ENCODE measurements around the gene MTA1. TPM values are rescaled to one million over a fixed set of nuclear protein-coding genes. Genes with fewer than 3 reads are reported as not detected.

The MTA1 gene
- total and polyA plus RNA-seq, 10 of the 15 experiments (the other 5 are each of a cell fraction or from before 2014, with no cell fraction given), result 0.14 to 162 (median 30.6) TPM

DNA sequence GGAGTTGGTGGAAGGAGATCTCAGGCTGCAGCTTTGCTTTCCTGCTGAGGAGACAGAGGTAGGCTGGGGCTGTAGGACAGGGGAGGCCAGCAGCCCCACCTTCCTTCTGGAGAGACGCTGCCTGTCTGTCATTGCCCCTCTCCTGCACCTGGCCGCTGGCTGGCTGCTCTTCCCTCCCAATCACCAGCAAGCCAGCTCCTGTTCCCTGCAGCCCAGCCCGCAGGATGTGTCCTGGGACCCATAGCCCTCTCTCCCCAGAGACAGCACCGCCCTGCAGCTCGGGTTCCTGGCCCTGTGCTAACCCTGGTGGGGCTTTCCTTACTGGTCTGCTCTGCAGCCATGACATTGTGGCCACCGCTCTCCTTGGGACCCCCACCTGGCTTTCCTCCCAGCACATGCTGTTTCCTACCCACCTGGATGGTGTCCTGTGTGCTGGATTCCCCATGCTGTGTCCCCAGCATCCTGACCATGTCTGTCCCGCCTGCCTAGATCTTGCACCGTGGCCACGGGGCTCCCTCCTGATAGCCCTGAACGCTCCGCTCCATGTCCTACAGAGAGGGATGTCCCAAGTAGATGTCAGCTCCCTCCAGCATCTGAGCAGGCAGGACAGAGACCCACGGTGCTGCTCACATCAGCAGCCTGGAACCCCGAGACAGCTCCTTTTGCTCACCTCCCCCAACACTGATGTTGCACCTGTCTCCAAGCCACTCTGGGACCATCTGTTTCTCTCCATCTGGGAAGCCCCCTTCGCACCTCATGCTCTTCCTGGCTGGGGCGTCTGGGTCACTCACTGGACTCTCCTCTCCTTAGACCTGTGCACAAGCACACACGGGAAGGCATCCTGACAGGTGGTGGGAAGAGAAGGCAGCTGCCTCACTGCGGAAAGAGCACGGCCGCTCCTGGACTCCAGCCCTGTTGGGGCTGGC is 1.1 kb upstream of the MTA1 start:
- Histone ChIP-seq H3K4me1 (ENCODE audit: control insufficient read depth, insufficient read depth, low read length) (peaks cover 15% of the 10 kb centered on the region), H3K9me3 (replicated peaks; ENCODE audit: control insufficient read depth, insufficient read depth, low read length) (no peaks in the 10 kb centered on the region), H3K4me3 (peak overlapping the region; percentile 90), H3K79me2 (ENCODE audit: control insufficient read depth, insufficient read depth, low read length) (peaks cover 33% of the 10 kb centered on the region), H2AFZ (ENCODE audit: control insufficient read depth, low read depth, low read length) (no peak overlapping the region), H3K36me3 (ENCODE audit: control insufficient read depth in 2 of 2, insufficient read depth in 2 of 2, low read length in 1 of 2) (peaks cover 0 to 6% of the 10 kb centered on the region in 2 experiments; a peak in 1 of 4 replicates), H3K4me2 (ENCODE audit: control insufficient read depth, insufficient read depth) (peak overlapping the region; percentile 85), H3K27me3 (replicated peaks in 1 of 2; ENCODE audit: control insufficient read depth in 2 of 2, insufficient read depth in 2 of 2, low read length in 1 of 2) (no peaks in the 10 kb centered on the region), H3K9ac (ENCODE audit: control insufficient read depth, insufficient read depth, low read length) (no peak overlapping the region; the same call in 1 of the 2 replicates), H3K27ac (ENCODE audit: control insufficient read depth, insufficient read depth) (no peak overlapping the region), H4K20me1 (ENCODE audit: control insufficient read depth, insufficient read depth) (no peaks in the 10 kb centered on the region)
- ATAC-seq (no peak), DNase-seq (ENCODE audit: low read depth, low spot score) (no peak), FAIRE-seq (no peak)
- SMC1A ChIA-PET (ENCODE audit: uncharacterized antibody, unreplicated experiment), result interaction anchor here (0.6 kb wide), 1 partner anchor 863 kb away, joined by 3 read pairs; no protein-coding TSS in a partner anchor
- no TSS peak for BruUV-seq (replicated peaks)
- CTCF ChIA-PET, result interaction anchor here (1.0 kb wide), 1 partner anchor 62 kb away, joined by 3 read pairs; no protein-coding TSS in a partner anchor
- intact Hi-C loops (cut with micrococcal nuclease; ENCODE audit: unreplicated experiment) (no loop called here), in situ Hi-C loops (cut with MboI) (no loop called here)
- no peak for TF ChIP-seq BCL11A (IDR thresholded peaks at IDR 0.05; ENCODE audit: low read depth, low read length)
- RAD21 ChIA-PET (ENCODE audit: unreplicated experiment), result no interaction called here
- WGBS (ENCODE audit: insufficient coverage, insufficient replicate concordance, low lambda C conversion rate, missing lambda C conversion rate), result 81% methylated on average over 19 of the region's 19 CpGs
- POLR2A ChIA-PET, result interaction anchor here (0.5 kb wide), 1 partner anchor 21 kb away, joined by 3 read pairs; no protein-coding TSS in a partner anchor

DNA sequence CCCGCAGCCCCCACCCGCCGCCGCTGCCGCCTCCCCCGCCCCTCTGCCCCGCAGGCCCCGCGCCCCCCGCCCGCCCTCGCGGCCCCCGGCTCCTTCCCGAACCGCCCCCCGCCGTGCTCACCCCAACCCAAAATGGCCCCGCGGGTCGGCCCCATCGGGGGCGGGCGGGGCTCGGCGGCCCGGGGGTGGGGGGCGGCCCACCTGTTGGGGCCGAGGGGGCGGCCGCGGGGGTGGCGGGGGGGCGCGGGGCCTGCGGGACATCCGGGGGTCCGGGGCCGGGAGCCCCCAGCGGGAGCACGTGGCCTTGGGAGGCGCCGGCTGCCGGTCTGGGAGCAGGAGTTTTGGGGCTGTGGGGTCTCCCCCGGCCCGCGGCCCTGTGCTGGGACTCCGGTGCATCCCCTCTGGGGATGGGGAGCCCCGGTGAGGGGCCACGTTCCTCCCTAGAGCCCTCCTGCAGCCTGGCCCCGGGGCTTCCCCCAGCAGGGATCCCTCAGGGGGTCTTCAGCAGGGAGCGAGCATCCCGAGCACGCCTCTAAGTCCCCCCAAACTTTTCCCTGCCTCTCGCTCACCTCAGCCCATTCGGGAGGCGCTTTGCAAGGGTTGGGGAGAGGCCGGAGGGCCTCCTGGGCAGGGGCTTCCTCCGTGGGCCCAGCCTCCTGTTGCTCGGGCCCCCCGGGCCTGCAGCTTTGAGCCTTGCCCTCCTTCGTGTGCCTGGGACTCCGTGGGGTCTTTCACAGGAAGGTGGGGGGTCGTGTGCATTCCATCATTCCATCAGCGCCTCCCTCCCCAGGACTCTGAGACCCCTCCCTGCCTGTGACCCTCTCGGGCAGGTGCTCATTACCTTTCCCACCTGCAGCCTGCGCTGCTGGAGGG is 710 bp downstream of the MTA1 start:
- TF ChIP-seq MYC (IDR thresholded peaks at IDR 0.05; ENCODE audit: insufficient read depth, insufficient read length, insufficient replicate concordance, low read length, severe bottlenecking), result peak; percentile 41
- no peak for TF ChIP-seq RB1 (IDR thresholded peaks at IDR 0.05; ENCODE audit: borderline replicate concordance)
- intact Hi-C loops (cut with micrococcal nuclease; ENCODE audit: unreplicated experiment), result no loop called here
- H3K4me2 ChIP-seq (ENCODE audit: control insufficient read depth, insufficient read depth), result peak overlapping the region; percentile 43; the same call in 1 of the 2 replicates
- H3K27ac ChIP-seq (ENCODE audit: control insufficient read depth, insufficient read depth), result peak overlapping the region; percentile 71
- ChIA-PET POLR2A (no interaction called here), SMC1A (ENCODE audit: uncharacterized antibody, unreplicated experiment) (no interaction called here), CTCF (interaction anchor here (1.0 to 1.1 kb wide), 2 partner anchors 49 to 997 kb away, joined by 3 to 4 read pairs; no protein-coding TSS in a partner anchor), RAD21 (ENCODE audit: unreplicated experiment) (no interaction called here)
- FAIRE-seq (no peak), ATAC-seq (peak; percentile 5; the same call in 1 of the 3 replicates), DNase-seq (ENCODE audit: low read depth, low spot score) (no peak)
- peaks cover 4 to 6% of the 10 kb centered on the region in 2 experiments; a peak in 2 of 4 replicates for H3K36me3 ChIP-seq (ENCODE audit: control insufficient read depth in 2 of 2, insufficient read depth in 2 of 2, low read length in 1 of 2)
- peak overlapping the region; percentile 98 for H3K4me3 ChIP-seq
- H2AFZ ChIP-seq (ENCODE audit: control insufficient read depth, low read depth, low read length), result 0 out of 2 replicates have a peak overlapping the region, but pooled peaks have one; percentile 4
- no peaks in the 10 kb centered on the region for H4K20me1 ChIP-seq (ENCODE audit: control insufficient read depth, insufficient read depth)
- in situ Hi-C loops (cut with MboI), result no loop called here
- H3K79me2 ChIP-seq (ENCODE audit: control insufficient read depth, insufficient read depth, low read length), result peaks cover 46% of the 10 kb centered on the region
- H3K4me1 ChIP-seq (ENCODE audit: control insufficient read depth, insufficient read depth, low read length), result peaks cover 15% of the 10 kb centered on the region
- H3K9me3 ChIP-seq (replicated peaks; ENCODE audit: control insufficient read depth, insufficient read depth, low read length), result no peaks in the 10 kb centered on the region
- peak overlapping the region; percentile 89 for H3K9ac ChIP-seq (ENCODE audit: control insufficient read depth, insufficient read depth, low read length)
- no TSS peak for BruUV-seq (replicated peaks)
- WGBS (ENCODE audit: insufficient coverage, insufficient replicate concordance, low lambda C conversion rate, missing lambda C conversion rate), result under 1% methylated on average over 23 of the region's 67 CpGs
- no peaks in the 10 kb centered on the region for H3K27me3 ChIP-seq (replicated peaks in 1 of 2; ENCODE audit: control insufficient read depth in 2 of 2, insufficient read depth in 2 of 2, low read length in 1 of 2)
